Neural progenitor cell (in vitro differentiated cells): ENCODE results near the gene MACROD2. TPM values are rescaled to one million over a fixed set of nuclear protein-coding genes. Genes with fewer than 3 reads are reported as not detected.

Source experiments
- DNase-seq: peaks from one replicate; pipeline ENCODE4 v3.0.0-alpha.2; 2016; ENCODE audit warnings: low spot score
- H2AFZ ChIP-seq: fragments of 200-600 bp; sonication (generic); replicated peaks from 2 replicates; pipeline ENCODE4 v1.6.1; 2016; ENCODE audit warnings: antibody characterized with exemption
- H3F3A ChIP-seq: fragments of 200-600 bp; sonication (generic); 2 replicates; pipeline ENCODE4 v1.6.1; 2016; ENCODE audit warnings: antibody characterized with exemption, low read depth
- H3K27ac ChIP-seq: fragments of 200-600 bp; sonication (generic); 2 replicates; pipeline ENCODE4 v1.5.1; 2016; ENCODE audit warnings: mild to moderate bottlenecking
- H3K27me3 ChIP-seq: fragments of 200-600 bp; sonication (generic); 2 replicates; pipeline ENCODE4 v1.6.1; 2016; ENCODE audit warnings: mild to moderate bottlenecking, moderate library complexity
- H3K36me3 ChIP-seq: fragments of 200-600 bp; sonication (generic); 2 replicates; pipeline ENCODE4 v1.5.1; 2016
- H3K4me1 ChIP-seq: fragments of 200-600 bp; sonication (generic); 2 replicates; pipeline ENCODE4 v1.6.1; 2016; ENCODE audit warnings: mixed run types
- H3K4me2 ChIP-seq: fragments of 200-600 bp; sonication (generic); 2 replicates; pipeline ENCODE4 v1.6.1; 2016
- H3K4me3 ChIP-seq: fragments of 200-600 bp; sonication (generic); 2 replicates; pipeline ENCODE4 v1.5.1; 2016
- H3K79me2 ChIP-seq: fragments of 200-600 bp; sonication (generic); 2 replicates; pipeline ENCODE4 v1.6.1; 2016; ENCODE audit warnings: low read depth
- H3K9ac ChIP-seq: fragments of 200-600 bp; sonication (generic); 2 replicates; pipeline ENCODE4 v1.6.1; 2016
- H3K9me3 ChIP-seq: fragments of 200-600 bp; sonication (generic); 2 replicates; pipeline ENCODE4 v1.5.1; 2016; ENCODE audit warnings: low read depth
- H4K20me1 ChIP-seq: fragments of 200-600 bp; sonication (generic); 2 replicates; pipeline ENCODE4 v1.6.1; 2016; ENCODE audit warnings: low read depth
- H3K27ac Mint-ChIP-seq: 3 replicates; pipeline ENCODE4 v1.8.0; 2021; ENCODE audit warnings: mixed read lengths
- H3K27me3 Mint-ChIP-seq: 2 replicates; pipeline ENCODE4 v1.8.0; 2022; ENCODE audit warnings: low read depth, mild to moderate bottlenecking, inconsistent platforms, moderate library complexity, mixed read lengths; ENCODE audit not compliant: insufficient read depth
- H3K36me3 Mint-ChIP-seq: 3 replicates; pipeline ENCODE4 v1.8.0; 2021; ENCODE audit warnings: mixed read lengths
- H3K4me1 Mint-ChIP-seq: 3 replicates; pipeline ENCODE4 v1.8.0; 2021; ENCODE audit warnings: mixed read lengths
- H3K4me3 Mint-ChIP-seq: 3 replicates; pipeline ENCODE4 v1.8.0; 2021; ENCODE audit warnings: mild to moderate bottlenecking, moderate library complexity, mixed read lengths
- H3K9me3 Mint-ChIP-seq: 3 replicates; pipeline ENCODE4 v1.8.0; 2020; ENCODE audit warnings: mixed read lengths
- CTCF ChIP-seq: fragments of 200-600 bp; sonication (generic); IDR thresholded peaks from 2 replicates; pipeline ENCODE4 v1.5.1; 2017; ENCODE audit warnings: antibody characterized with exemption, mild to moderate bottlenecking
- EZH2 ChIP-seq: fragments of 200-600 bp; sonication (generic); IDR thresholded peaks from 2 replicates; pipeline ENCODE4 v1.6.1; 2017; ENCODE audit warnings: antibody characterized with exemption, mild to moderate bottlenecking, moderate library complexity
- EZH2phosphoT487 ChIP-seq: fragments of 200-600 bp; sonication (generic); IDR thresholded peaks from 2 replicates; pipeline ENCODE4 v1.6.1; 2017; ENCODE audit warnings: antibody characterized with exemption
- total RNA-seq: library from RNA; depleted of rRNA; stranded (reverse); fragments of >200 nt; gene quantifications from 2 replicates; pipeline ENCODE4 v1.2.3, GENCODE V29; 2015; ENCODE audit warnings: low replicate concordance

The MACROD2 gene
- total RNA-seq, 1 donor from 2014 or later, result 11.9 TPM

DNA sequence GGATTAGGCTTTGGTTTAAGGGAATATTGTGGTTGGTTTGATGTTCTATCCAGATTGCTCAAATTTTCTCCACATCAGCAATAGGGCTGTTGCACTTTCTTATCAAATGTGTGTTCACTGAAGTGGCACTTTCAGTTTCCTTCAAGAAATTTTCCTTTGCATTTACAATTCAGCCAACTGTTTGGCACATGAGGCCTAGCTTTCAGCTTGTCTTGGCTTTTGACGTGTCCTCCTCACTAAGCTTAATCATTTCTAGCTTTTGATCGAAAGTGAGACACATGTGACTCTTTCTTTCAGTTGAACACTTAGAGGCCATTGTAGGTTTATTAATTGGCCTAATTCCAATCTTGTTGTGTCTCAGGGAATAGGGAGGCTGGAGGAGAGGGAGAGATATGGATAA, 237.3 kb downstream of the MACROD2 start:
- TF ChIP-seq CTCF, result no peak
- TF ChIP-seq EZH2phosphoT487, result no peak
- TF ChIP-seq EZH2, result no peak
- H3K4me1 Mint-ChIP-seq, result no peaks in the 10 kb centered on the region
- no peak overlapping the region for H3K4me3 Mint-ChIP-seq
- H3K27me3 Mint-ChIP-seq, result no peaks in the 10 kb centered on the region
- no peak overlapping the region for H3K9ac ChIP-seq
- H3K4me3 ChIP-seq, result no peak overlapping the region
- no peak overlapping the region for H3K4me2 ChIP-seq
- no peak overlapping the region for H2AFZ ChIP-seq
- no peak for DNase-seq
- no peaks in the 10 kb centered on the region for H3F3A ChIP-seq
- no peaks in the 10 kb centered on the region for H4K20me1 ChIP-seq
- H3K27ac ChIP-seq, result no peak overlapping the region
- no peak overlapping the region for H3K27ac Mint-ChIP-seq
- H3K79me2 ChIP-seq, result no peaks in the 10 kb centered on the region
- no peaks in the 10 kb centered on the region for H3K9me3 ChIP-seq
- no peaks in the 10 kb centered on the region for H3K36me3 Mint-ChIP-seq
- H3K36me3 ChIP-seq, result no peaks in the 10 kb centered on the region
- H3K4me1 ChIP-seq, result no peaks in the 10 kb centered on the region
- no peaks in the 10 kb centered on the region for H3K27me3 ChIP-seq
- H3K9me3 Mint-ChIP-seq, result no peaks in the 10 kb centered on the region

- H3F3A ChIP-seq, result no peaks in the 10 kb centered on the region
- no peak for DNase-seq
- Mint-ChIP-seq H3K27me3 (no peaks in the 10 kb centered on the region), H3K4me3 (no peak overlapping the region), H3K4me1 (no peaks in the 10 kb centered on the region), H3K36me3 (no peaks in the 10 kb centered on the region), H3K9me3 (no peaks in the 10 kb centered on the region), H3K27ac (no peak overlapping the region)
- no peak overlapping the region for H3K4me3 ChIP-seq
- H3K4me2 ChIP-seq, result no peak overlapping the region
- H3K4me1 ChIP-seq, result no peaks in the 10 kb centered on the region
- H3K36me3 ChIP-seq, result no peaks in the 10 kb centered on the region
- no peaks in the 10 kb centered on the region for H3K27me3 ChIP-seq
- H3K9me3 ChIP-seq, result no peaks in the 10 kb centered on the region
- H3K9ac ChIP-seq, result no peak overlapping the region
- H4K20me1 ChIP-seq, result no peaks in the 10 kb centered on the region
- no peak for TF ChIP-seq EZH2
- no peak for TF ChIP-seq EZH2phosphoT487
- no peak for TF ChIP-seq CTCF
- no peak overlapping the region for H3K27ac ChIP-seq
- no peaks in the 10 kb centered on the region for H3K79me2 ChIP-seq
- H2AFZ ChIP-seq, result no peak overlapping the region
Observed at GRCh38 chr20:14234666-14235295, 239.5 kb downstream of the MACROD2 start.

DNA sequence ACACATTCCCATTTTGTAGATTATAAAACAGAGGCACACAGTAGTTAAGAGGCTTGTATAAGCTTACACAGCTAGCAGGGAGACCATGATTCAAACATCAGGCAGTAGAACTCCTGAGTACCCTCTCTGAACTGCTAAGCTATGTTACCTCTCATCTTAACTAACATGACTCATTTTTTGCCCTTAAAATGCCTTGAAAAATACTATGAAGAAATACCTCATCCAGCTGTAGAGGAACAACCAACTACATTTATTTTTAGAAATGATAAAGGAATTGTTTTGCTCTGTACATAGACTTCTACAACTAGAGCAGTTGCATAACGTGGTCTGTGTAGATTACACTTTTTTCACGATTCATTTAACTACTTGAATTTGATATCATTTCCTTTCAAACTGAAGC, 240.0 kb downstream of the MACROD2 start:
- H3K27me3 Mint-ChIP-seq, result no peaks in the 10 kb centered on the region
- no peaks in the 10 kb centered on the region for H3K36me3 ChIP-seq
- H3K4me1 ChIP-seq, result no peaks in the 10 kb centered on the region
- no peaks in the 10 kb centered on the region for H3K9me3 ChIP-seq
- no peak overlapping the region for H3K4me3 ChIP-seq
- H3K27ac ChIP-seq, result no peak overlapping the region
- no peaks in the 10 kb centered on the region for H3K27me3 ChIP-seq
- H3K4me1 Mint-ChIP-seq, result no peaks in the 10 kb centered on the region
- no peaks in the 10 kb centered on the region for H3F3A ChIP-seq
- no peak overlapping the region for H3K9ac ChIP-seq
- H3K4me3 Mint-ChIP-seq, result no peak overlapping the region
- H3K36me3 Mint-ChIP-seq, result no peaks in the 10 kb centered on the region
- no peaks in the 10 kb centered on the region for H3K79me2 ChIP-seq
- no peak overlapping the region for H2AFZ ChIP-seq
- no peak overlapping the region for H3K27ac Mint-ChIP-seq
- H3K4me2 ChIP-seq, result no peak overlapping the region
- H4K20me1 ChIP-seq, result no peaks in the 10 kb centered on the region
- TF ChIP-seq EZH2phosphoT487, result no peak
- no peak for TF ChIP-seq CTCF
- no peaks in the 10 kb centered on the region for H3K9me3 Mint-ChIP-seq
- no peak for DNase-seq
